ENCODE measurements around the gene ATP1A4.

DNA sequence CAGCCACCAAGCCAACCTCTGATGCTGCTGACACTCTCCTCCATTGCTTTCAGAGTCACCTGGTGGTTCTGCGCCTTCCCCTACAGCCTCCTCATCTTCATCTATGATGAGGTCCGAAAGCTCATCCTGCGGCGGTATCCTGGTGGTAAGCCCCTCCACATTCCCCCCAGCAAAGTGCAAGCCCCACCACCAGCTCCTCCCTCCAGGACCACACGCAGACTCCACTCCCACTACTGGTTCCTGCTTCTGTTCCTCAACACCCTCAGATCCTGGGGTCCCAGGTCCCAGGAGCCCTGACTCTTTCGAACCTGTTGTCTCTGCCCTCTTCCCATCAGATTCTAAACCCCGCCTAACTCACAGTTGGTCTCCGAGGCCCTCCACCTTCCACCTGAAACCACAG is 11.6 kb upstream of the ATP1A4 start:
- TF ChIP-seq, protein P1, sequence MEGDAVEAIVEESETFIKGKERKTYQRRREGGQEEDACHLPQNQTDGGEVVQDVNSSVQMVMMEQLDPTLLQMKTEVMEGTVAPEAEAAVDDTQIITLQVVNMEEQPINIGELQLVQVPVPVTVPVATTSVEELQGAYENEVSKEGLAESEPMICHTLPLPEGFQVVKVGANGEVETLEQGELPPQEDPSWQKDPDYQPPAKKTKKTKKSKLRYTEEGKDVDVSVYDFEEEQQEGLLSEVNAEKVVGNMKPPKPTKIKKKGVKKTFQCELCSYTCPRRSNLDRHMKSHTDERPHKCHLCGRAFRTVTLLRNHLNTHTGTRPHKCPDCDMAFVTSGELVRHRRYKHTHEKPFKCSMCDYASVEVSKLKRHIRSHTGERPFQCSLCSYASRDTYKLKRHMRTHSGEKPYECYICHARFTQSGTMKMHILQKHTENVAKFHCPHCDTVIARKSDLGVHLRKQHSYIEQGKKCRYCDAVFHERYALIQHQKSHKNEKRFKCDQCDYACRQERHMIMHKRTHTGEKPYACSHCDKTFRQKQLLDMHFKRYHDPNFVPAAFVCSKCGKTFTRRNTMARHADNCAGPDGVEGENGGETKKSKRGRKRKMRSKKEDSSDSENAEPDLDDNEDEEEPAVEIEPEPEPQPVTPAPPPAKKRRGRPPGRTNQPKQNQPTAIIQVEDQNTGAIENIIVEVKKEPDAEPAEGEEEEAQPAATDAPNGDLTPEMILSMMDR (conservative IDR thresholded peaks at IDR 0.05; ENCODE audit: low read length), result no peak
- no peak for TF ChIP-seq EZH2phosphoT487 (IDR thresholded peaks at IDR 0.05; ENCODE audit: borderline replicate concordance, low read depth, low read length)

Data from OCI-LY7 (cell line).